ENCODE data around the gene TLE3.

TLE3 gene

DNA sequence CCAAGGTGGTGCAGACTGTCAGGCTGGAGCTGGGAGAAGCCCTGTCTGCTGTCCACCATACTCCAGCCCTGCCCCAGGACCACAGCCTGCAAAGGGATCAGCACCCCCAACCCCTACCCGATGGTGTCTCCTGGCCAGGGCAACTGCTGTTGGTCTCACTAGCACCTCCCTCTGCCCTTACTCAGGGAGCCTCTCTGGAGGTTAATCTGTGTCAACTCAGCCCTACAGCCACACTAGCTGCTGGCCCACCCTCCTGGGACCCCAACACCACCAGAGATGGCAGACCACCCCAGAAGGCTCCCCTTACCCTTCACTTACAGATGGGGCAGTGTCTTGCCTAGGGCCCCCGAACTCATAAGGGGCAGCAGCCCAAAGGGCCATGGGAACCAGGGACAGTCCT is 65.2 kb downstream of the TLE3 start:
- H3K27ac ChIP-seq (ENCODE audit: low read length): no peak overlapping the region
- no peak overlapping the region for H3K4me2 ChIP-seq (ENCODE audit: insufficient read depth, low read length)
- H3K27me3 ChIP-seq (ENCODE audit: insufficient read depth, low read length, poor library complexity): peaks cover 5% of the 10 kb centered on the region
- H3K9ac ChIP-seq (ENCODE audit: low read depth, low read length): no peak overlapping the region
- H3K36me3 ChIP-seq (ENCODE audit: insufficient read depth, low read length): no peaks in the 10 kb centered on the region
- no peak for TF ChIP-seq EZH2 (IDR thresholded peaks at IDR 0.05; ENCODE audit: borderline replicate concordance, low read depth, low read length, severe bottlenecking)
- TF ChIP-seq, protein P1, sequence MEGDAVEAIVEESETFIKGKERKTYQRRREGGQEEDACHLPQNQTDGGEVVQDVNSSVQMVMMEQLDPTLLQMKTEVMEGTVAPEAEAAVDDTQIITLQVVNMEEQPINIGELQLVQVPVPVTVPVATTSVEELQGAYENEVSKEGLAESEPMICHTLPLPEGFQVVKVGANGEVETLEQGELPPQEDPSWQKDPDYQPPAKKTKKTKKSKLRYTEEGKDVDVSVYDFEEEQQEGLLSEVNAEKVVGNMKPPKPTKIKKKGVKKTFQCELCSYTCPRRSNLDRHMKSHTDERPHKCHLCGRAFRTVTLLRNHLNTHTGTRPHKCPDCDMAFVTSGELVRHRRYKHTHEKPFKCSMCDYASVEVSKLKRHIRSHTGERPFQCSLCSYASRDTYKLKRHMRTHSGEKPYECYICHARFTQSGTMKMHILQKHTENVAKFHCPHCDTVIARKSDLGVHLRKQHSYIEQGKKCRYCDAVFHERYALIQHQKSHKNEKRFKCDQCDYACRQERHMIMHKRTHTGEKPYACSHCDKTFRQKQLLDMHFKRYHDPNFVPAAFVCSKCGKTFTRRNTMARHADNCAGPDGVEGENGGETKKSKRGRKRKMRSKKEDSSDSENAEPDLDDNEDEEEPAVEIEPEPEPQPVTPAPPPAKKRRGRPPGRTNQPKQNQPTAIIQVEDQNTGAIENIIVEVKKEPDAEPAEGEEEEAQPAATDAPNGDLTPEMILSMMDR (IDR thresholded peaks at IDR 0.05; ENCODE audit: borderline replicate concordance, extremely low read depth, low read length, poor library complexity, severe bottlenecking): no peak
- H4K20me1 ChIP-seq (ENCODE audit: insufficient read depth, low read length): no peaks in the 10 kb centered on the region; the same call in 1 of the 2 replicates
- H3K4me3 ChIP-seq (ENCODE audit: low read depth in 1 of 2, low read length in 2 of 2): no peak overlapping the region
- no peak overlapping the region for H2AFZ ChIP-seq (ENCODE audit: low read depth, low read length)
- H3K4me1 ChIP-seq (ENCODE audit: insufficient read depth, low read length): no peaks in the 10 kb centered on the region
- DNase-seq: no peak
- ATAC-seq (ENCODE audit: insufficient read depth, low read depth): no peak
- no peaks in the 10 kb centered on the region for H3K79me2 ChIP-seq (ENCODE audit: insufficient read depth, low read length)
- H3K9me3 ChIP-seq (ENCODE audit: insufficient read depth, low read length, severe bottlenecking): no peaks in the 10 kb centered on the region

DNA sequence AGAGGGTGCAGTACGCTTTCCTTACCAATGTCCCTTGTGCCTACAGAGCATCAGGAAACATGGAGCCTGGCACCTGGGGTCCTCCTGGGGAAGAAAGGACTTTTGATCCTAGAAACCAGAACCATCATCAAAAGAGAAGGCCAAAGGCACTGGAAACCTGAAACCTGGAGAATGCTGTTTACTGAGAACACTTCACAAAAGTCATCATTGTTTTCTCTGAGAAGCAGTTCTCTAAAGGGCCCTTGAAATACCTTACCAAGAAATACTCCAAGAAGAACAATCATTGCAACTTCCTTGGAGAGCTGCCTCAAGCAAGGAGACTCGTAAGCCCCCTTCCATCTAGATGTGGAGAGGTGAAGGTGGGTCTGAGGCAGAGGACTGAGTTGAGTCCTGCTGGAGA is 66.0 kb downstream of the TLE3 start:
- no peak overlapping the region for H3K4me2 ChIP-seq (ENCODE audit: insufficient read depth, low read length)
- H3K79me2 ChIP-seq (ENCODE audit: insufficient read depth, low read length): no peaks in the 10 kb centered on the region
- DNase-seq: no peak
- H3K27me3 ChIP-seq (ENCODE audit: insufficient read depth, low read length, poor library complexity): peaks cover 2% of the 10 kb centered on the region
- no peaks in the 10 kb centered on the region for H3K36me3 ChIP-seq (ENCODE audit: insufficient read depth, low read length)
- H4K20me1 ChIP-seq (ENCODE audit: insufficient read depth, low read length): no peaks in the 10 kb centered on the region; the same call in none of the 2 replicates
- no peak overlapping the region for H3K4me3 ChIP-seq (ENCODE audit: low read depth in 1 of 2, low read length in 2 of 2)
- H3K9ac ChIP-seq (ENCODE audit: low read depth, low read length): no peak overlapping the region
- H2AFZ ChIP-seq (ENCODE audit: low read depth, low read length): no peak overlapping the region
- no peak for TF ChIP-seq EZH2 (IDR thresholded peaks at IDR 0.05; ENCODE audit: borderline replicate concordance, low read depth, low read length, severe bottlenecking)
- TF ChIP-seq, protein P1 (IDR thresholded peaks at IDR 0.05; ENCODE audit: borderline replicate concordance, extremely low read depth, low read length, poor library complexity, severe bottlenecking): no peak
- ATAC-seq (ENCODE audit: insufficient read depth, low read depth): no peak
- no peak overlapping the region for H3K27ac ChIP-seq (ENCODE audit: low read length)
- no peaks in the 10 kb centered on the region for H3K9me3 ChIP-seq (ENCODE audit: insufficient read depth, low read length, severe bottlenecking)
- no peaks in the 10 kb centered on the region for H3K4me1 ChIP-seq (ENCODE audit: insufficient read depth, low read length)

DNA sequence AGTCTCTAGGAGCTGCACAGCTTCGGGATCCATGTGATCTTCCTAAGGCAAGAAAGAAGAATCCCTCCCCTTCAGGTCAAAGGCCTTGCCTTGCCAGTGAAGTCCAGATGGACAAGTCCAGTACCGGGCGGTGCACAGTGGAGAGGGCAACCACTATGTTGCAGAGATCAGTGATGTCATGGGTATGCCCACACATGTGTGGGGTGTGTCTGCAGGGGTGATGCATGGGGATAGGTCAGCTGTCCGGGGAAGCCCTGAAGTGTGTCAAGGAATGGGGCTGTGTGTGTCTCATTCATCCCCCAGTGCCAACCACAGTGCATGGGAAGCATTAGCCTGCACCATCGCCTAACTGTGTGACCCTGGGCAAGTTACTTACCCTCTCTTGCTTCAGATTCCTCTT is 66.5 kb downstream of the TLE3 start:
- Histone ChIP-seq H3K4me2 (ENCODE audit: insufficient read depth, low read length) (no peak overlapping the region), H3K36me3 (ENCODE audit: insufficient read depth, low read length) (no peaks in the 10 kb centered on the region), H3K79me2 (ENCODE audit: insufficient read depth, low read length) (no peaks in the 10 kb centered on the region), H3K9ac (ENCODE audit: low read depth, low read length) (no peak overlapping the region), H3K27ac (ENCODE audit: low read length) (no peak overlapping the region), H4K20me1 (ENCODE audit: insufficient read depth, low read length) (no peaks in the 10 kb centered on the region; the same call in none of the 2 replicates), H3K4me3 (ENCODE audit: low read depth in 1 of 2, low read length in 2 of 2) (no peak overlapping the region), H3K9me3 (ENCODE audit: insufficient read depth, low read length, severe bottlenecking) (no peaks in the 10 kb centered on the region), H3K4me1 (ENCODE audit: insufficient read depth, low read length) (no peaks in the 10 kb centered on the region), H3K27me3 (ENCODE audit: insufficient read depth, low read length, poor library complexity) (no peaks in the 10 kb centered on the region), H2AFZ (ENCODE audit: low read depth, low read length) (no peak overlapping the region)
- TF ChIP-seq, protein P1 (IDR thresholded peaks at IDR 0.05; ENCODE audit: borderline replicate concordance, extremely low read depth, low read length, poor library complexity, severe bottlenecking): no peak
- TF ChIP-seq EZH2 (IDR thresholded peaks at IDR 0.05; ENCODE audit: borderline replicate concordance, low read depth, low read length, severe bottlenecking): no peak
- DNase-seq (no peak), ATAC-seq (ENCODE audit: insufficient read depth, low read depth) (no peak)

DNA sequence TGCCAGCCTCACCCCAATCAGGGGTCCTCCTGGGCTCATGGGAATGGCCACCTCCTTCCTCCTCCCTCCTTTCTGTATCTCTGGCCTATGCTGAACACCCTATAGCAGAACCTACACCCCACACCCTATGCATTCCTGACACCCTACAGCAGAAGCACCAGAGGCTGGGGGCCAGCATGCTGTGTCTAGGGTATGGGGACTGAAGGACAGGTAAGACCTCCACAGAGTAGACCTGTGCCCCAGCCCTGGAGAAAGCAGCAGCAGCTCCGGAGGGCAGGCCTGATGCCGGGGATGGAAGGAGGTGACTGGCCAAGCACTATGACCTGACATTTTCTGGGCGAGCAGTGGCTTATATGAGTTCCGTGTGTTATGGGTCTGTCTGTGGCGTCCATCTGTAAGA is 66.9 kb downstream of the TLE3 start:
- Histone ChIP-seq H4K20me1 (ENCODE audit: insufficient read depth, low read length) (no peaks in the 10 kb centered on the region; the same call in none of the 2 replicates), H3K36me3 (ENCODE audit: insufficient read depth, low read length) (no peaks in the 10 kb centered on the region), H3K9me3 (ENCODE audit: insufficient read depth, low read length, severe bottlenecking) (no peaks in the 10 kb centered on the region), H2AFZ (ENCODE audit: low read depth, low read length) (no peak overlapping the region), H3K79me2 (ENCODE audit: insufficient read depth, low read length) (no peaks in the 10 kb centered on the region), H3K27ac (ENCODE audit: low read length) (no peak overlapping the region), H3K4me3 (ENCODE audit: low read depth in 1 of 2, low read length in 2 of 2) (no peak overlapping the region), H3K9ac (ENCODE audit: low read depth, low read length) (no peak overlapping the region), H3K4me2 (ENCODE audit: insufficient read depth, low read length) (no peak overlapping the region), H3K27me3 (ENCODE audit: insufficient read depth, low read length, poor library complexity) (no peaks in the 10 kb centered on the region), H3K4me1 (ENCODE audit: insufficient read depth, low read length) (no peaks in the 10 kb centered on the region)
- DNase-seq (no peak), ATAC-seq (ENCODE audit: insufficient read depth, low read depth) (no peak)
- TF ChIP-seq EZH2 (IDR thresholded peaks at IDR 0.05; ENCODE audit: borderline replicate concordance, low read depth, low read length, severe bottlenecking): no peak
- TF ChIP-seq, protein P1 (IDR thresholded peaks at IDR 0.05; ENCODE audit: borderline replicate concordance, extremely low read depth, low read length, poor library complexity, severe bottlenecking): no peak

All from DND-41 (cell line).